ENCODE data around the gene GFER.

DNA sequence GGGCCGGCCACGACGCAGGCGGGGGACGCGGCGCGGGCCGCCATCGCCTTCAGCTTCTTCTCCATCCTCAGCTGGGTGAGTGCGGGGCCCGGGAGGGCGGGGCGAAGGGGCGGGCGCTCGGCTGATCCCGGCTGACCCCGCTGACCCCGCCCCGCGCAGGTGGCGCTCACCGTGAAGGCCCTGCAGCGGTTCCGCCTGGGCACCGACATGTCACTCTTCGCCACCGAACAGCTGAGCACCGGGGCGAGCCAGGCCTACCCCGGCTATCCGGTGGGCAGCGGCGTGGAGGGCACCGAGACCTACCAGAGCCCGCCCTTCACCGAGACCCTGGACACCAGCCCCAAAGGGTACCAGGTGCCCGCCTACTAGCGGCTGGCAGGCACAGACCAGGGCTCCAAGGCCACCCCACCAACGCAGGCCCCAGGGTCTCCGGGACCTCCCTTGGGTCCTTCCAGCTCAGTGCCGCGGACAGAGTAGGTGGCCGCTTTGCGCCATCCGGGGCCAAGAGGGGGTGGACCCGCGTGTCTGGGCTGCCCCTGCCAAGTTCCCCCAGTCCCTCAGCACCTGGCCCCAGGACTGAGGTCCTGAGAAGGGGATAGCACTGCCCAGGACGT, 8.8 kb downstream of the GFER start:
- TF ChIP-seq, protein P1, sequence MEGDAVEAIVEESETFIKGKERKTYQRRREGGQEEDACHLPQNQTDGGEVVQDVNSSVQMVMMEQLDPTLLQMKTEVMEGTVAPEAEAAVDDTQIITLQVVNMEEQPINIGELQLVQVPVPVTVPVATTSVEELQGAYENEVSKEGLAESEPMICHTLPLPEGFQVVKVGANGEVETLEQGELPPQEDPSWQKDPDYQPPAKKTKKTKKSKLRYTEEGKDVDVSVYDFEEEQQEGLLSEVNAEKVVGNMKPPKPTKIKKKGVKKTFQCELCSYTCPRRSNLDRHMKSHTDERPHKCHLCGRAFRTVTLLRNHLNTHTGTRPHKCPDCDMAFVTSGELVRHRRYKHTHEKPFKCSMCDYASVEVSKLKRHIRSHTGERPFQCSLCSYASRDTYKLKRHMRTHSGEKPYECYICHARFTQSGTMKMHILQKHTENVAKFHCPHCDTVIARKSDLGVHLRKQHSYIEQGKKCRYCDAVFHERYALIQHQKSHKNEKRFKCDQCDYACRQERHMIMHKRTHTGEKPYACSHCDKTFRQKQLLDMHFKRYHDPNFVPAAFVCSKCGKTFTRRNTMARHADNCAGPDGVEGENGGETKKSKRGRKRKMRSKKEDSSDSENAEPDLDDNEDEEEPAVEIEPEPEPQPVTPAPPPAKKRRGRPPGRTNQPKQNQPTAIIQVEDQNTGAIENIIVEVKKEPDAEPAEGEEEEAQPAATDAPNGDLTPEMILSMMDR (optimal IDR thresholded peaks at IDR 0.05 in 1 of 3, IDR thresholded peaks at IDR 0.05 in 1 of 3, conservative IDR thresholded peaks at IDR 0.05 in 1 of 3; ENCODE audit: extremely low read depth in 1 of 3, insufficient read depth in 2 of 3, low read length in 3 of 3), result no peak
- no peak for TF ChIP-seq EZH2 (IDR thresholded peaks at IDR 0.05; ENCODE audit: low read length)

Data from keratinocyte (primary cell).